H1 (cell line): Measurements from ENCODE around the gene IGFBP6. TPM values are rescaled to one million over a fixed set of nuclear protein-coding genes. Genes with fewer than 3 reads are reported as not detected.

ENCODE experiments used
- CTCF ChIA-PET: fragments of 300-600 bp; sonication (Branson Sonifier 250); formaldehyde crosslinking; loops from one replicate; lab custom pipeline; 2021; ENCODE audit not compliant: partially characterized antibody; lab: Charles Lee
- POLR2A ChIA-PET: fragments of 300-600 bp; sonication (Branson Sonifier 250); formaldehyde crosslinking; loops from one replicate; lab custom pipeline; 2021; ENCODE audit warnings: inconsistent platforms; ENCODE audit not compliant: partially characterized antibody; lab: Charles Lee
- DNase-seq, 2 experiments: peaks; one replicate each; pipeline versions ENCODE4 v3.0.0 to v3.0.0-alpha.2; 2010 to 2022; ENCODE audit warnings: low spot score in 2 of 2, low read depth in 1 of 2, mixed read lengths in 1 of 2
- FAIRE-seq: peaks from 2 replicates; lab custom pipeline; 2011; peaks lifted over from hg19 to GRCh38; lab: Jason Lieb, UNC
- H2AFZ ChIP-seq: 2 replicates; pipeline ENCODE4 v1.8.1; 2012; ENCODE audit warnings: low read length, inconsistent platforms
- H2AK5ac ChIP-seq: 2 replicates; pipeline ENCODE4 v1.6.1; 2013; ENCODE audit warnings: low read depth, low read length
- H2BK120ac ChIP-seq: replicated peaks from 2 replicates; pipeline ENCODE3; 2013; ENCODE audit warnings: low read depth, low read length, inconsistent platforms
- H2BK12ac ChIP-seq: 2 replicates; pipeline ENCODE4 v1.6.1; 2013; ENCODE audit warnings: low read depth, low read length
- H2BK15ac ChIP-seq: 2 replicates; pipeline ENCODE4 v1.6.1; 2013; ENCODE audit warnings: low read length
- H2BK20ac ChIP-seq: 2 replicates; pipeline ENCODE4 v1.6.1; 2013; ENCODE audit warnings: low read length
- H2BK5ac ChIP-seq: 2 replicates; pipeline ENCODE4 v1.6.1; 2013; ENCODE audit warnings: low read depth, low read length
- H3K14ac ChIP-seq: 2 replicates; pipeline ENCODE4 v1.6.1; 2013; ENCODE audit warnings: inconsistent platforms; ENCODE audit not compliant: insufficient read length
- H3K18ac ChIP-seq: 2 replicates; pipeline ENCODE4 v1.6.1; 2013; ENCODE audit warnings: low read length; ENCODE audit errors: extremely low read depth
- H3K23ac ChIP-seq: 2 replicates; pipeline ENCODE4 v1.6.1; 2013; ENCODE audit warnings: inconsistent platforms; ENCODE audit not compliant: insufficient read length
- H3K23me2 ChIP-seq: 2 replicates; pipeline ENCODE4 v1.6.1; 2013; ENCODE audit warnings: low read depth, low read length
- H3K27ac ChIP-seq: 2 replicates; pipeline ENCODE4 v1.6.1; 2011; ENCODE audit warnings: low read depth, low read length, inconsistent platforms
- H3K27me3 ChIP-seq, 4 experiments: replicated peaks in 1 of 4; 1 replicate in 1 of 4; 2 replicates in 3 of 4; pipeline versions ENCODE4 v1.6.1 to v1.8.1; 2011 to 2013; ENCODE audit warnings: low read length in 3 of 4, mild to moderate bottlenecking in 3 of 4, inconsistent platforms in 2 of 4, mixed read lengths in 2 of 4, moderate library complexity in 1 of 4; ENCODE audit not compliant: control insufficient read depth in 3 of 4, insufficient read depth in 3 of 4; ENCODE audit errors: extremely low read depth in 1 of 4
- H3K36me3 ChIP-seq, 4 experiments: 2 replicates each; pipeline versions ENCODE4 v1.6.1 to v1.8.1; 2011 to 2013; ENCODE audit warnings: mild to moderate bottlenecking in 4 of 4, low read length in 3 of 4, moderate library complexity in 2 of 4, control low read depth in 1 of 4, inconsistent platforms in 1 of 4; ENCODE audit not compliant: insufficient read depth in 4 of 4, control insufficient read depth in 2 of 4
- H3K4ac ChIP-seq: replicated peaks from 2 replicates; pipeline ENCODE3; 2013; ENCODE audit warnings: low read length, low read depth, mixed read lengths, inconsistent platforms; ENCODE audit not compliant: insufficient read length
- H3K4me1 ChIP-seq, 4 experiments: replicated peaks in 1 of 4; 1 replicate in 1 of 4; 2 replicates in 3 of 4; pipeline versions ENCODE4 v1.6.1 to v1.8.1; 2011 to 2013; ENCODE audit warnings: low read length in 3 of 4, inconsistent platforms in 2 of 4, mixed read lengths in 1 of 4; ENCODE audit not compliant: insufficient read depth in 4 of 4, control insufficient read depth in 3 of 4
- H3K4me2 ChIP-seq, 2 experiments: 2 replicates each; pipeline versions ENCODE4 v1.6.1 to v1.8.1; 2011 to 2013; ENCODE audit warnings: low read depth in 2 of 2, low read length in 2 of 2, control low read depth in 1 of 2, inconsistent platforms in 1 of 2, mild to moderate bottlenecking in 1 of 2; ENCODE audit not compliant: insufficient read depth in 1 of 2
- H3K4me3 ChIP-seq, 4 experiments: fragments of 200-600, 300-600 bp in 1 of 4; sonication (generic), shearing (Covaris generic), sonication (Bioruptor Twin) in 1 of 4; 2 replicates each; pipeline versions ENCODE4 v1.5.1 to v1.8.1; 2011 to 2016; ENCODE audit warnings: low read length in 4 of 4, low read depth in 3 of 4, control low read depth in 2 of 4, inconsistent platforms in 2 of 4, mild to moderate bottlenecking in 2 of 4, mixed read lengths in 1 of 4, moderate library complexity in 1 of 4; ENCODE audit not compliant: insufficient read depth in 2 of 4; ENCODE audit errors: extremely low read depth in 1 of 4
- H3K56ac ChIP-seq: replicated peaks from 2 replicates; pipeline ENCODE3; 2013; ENCODE audit warnings: low read depth, mild to moderate bottlenecking, mixed read lengths, low read length, inconsistent platforms; ENCODE audit not compliant: insufficient read length
- H3K79me1 ChIP-seq: 2 replicates; pipeline ENCODE4 v1.6.1; 2013; ENCODE audit warnings: low read depth, low read length, control low read depth
- H3K79me2 ChIP-seq, 2 experiments: 2 replicates each; pipeline versions ENCODE4 v1.6.1 to v1.8.1; 2012 to 2013; ENCODE audit warnings: low read length in 2 of 2, mild to moderate bottlenecking in 2 of 2, inconsistent platforms in 1 of 2; ENCODE audit not compliant: insufficient read depth in 2 of 2, control insufficient read depth in 1 of 2
- H3K9ac ChIP-seq, 4 experiments: replicated peaks in 1 of 4; 1 replicate in 1 of 4; 2 replicates in 3 of 4; pipeline versions ENCODE4 v1.6.1 to v1.8.1; 2011 to 2013; ENCODE audit warnings: low read depth in 3 of 4, low read length in 3 of 4, control low read depth in 2 of 4, mild to moderate bottlenecking in 2 of 4, moderate library complexity in 2 of 4, inconsistent platforms in 1 of 4; ENCODE audit errors: extremely low read depth in 1 of 4
- H3K9me3 ChIP-seq, 2 experiments: 2 replicates each; pipeline versions ENCODE4 v1.6.1 to v1.8.1; 2012 to 2013; ENCODE audit warnings: mild to moderate bottlenecking in 2 of 2, moderate library complexity in 2 of 2, control low read depth in 1 of 2, inconsistent platforms in 1 of 2, low read depth in 1 of 2, low read length in 1 of 2, mixed read lengths in 1 of 2; ENCODE audit not compliant: insufficient read depth in 2 of 2
- H4K20me1 ChIP-seq, 2 experiments: replicated peaks in 1 of 2; 2 replicates each; pipeline versions ENCODE3 to v1.8.1; 2011 to 2013; ENCODE audit warnings: inconsistent platforms in 2 of 2, low read length in 2 of 2, mild to moderate bottlenecking in 1 of 2; ENCODE audit not compliant: insufficient read depth in 2 of 2, control insufficient read depth in 1 of 2
- H4K5ac ChIP-seq: 2 replicates; pipeline ENCODE4 v1.6.1; 2013; ENCODE audit warnings: low read length, low read depth, mixed read lengths, inconsistent platforms; ENCODE audit not compliant: insufficient read length
- H4K8ac ChIP-seq: 2 replicates; pipeline ENCODE4 v1.8.0; 2013; ENCODE audit warnings: mild to moderate bottlenecking, moderate library complexity, low read length, inconsistent platforms; ENCODE audit not compliant: insufficient read depth; ENCODE audit errors: extremely low read depth
- H4K91ac ChIP-seq: replicated peaks from 2 replicates; pipeline ENCODE3; 2013; ENCODE audit warnings: low read length, mixed read lengths, inconsistent platforms; ENCODE audit not compliant: insufficient read length
- ATF2 ChIP-seq: IDR thresholded peaks from 2 replicates; pipeline ENCODE4 v1.6.1; 2012; ENCODE audit warnings: low read length, inconsistent platforms
- CTCF ChIP-seq, 3 experiments: IDR thresholded peaks; 1 replicate in 2 of 3; 2 replicates in 1 of 3; pipeline versions ENCODE4 v1.5.1 to v1.6.1; 2011; ENCODE audit warnings: low read length in 3 of 3, mild to moderate bottlenecking in 3 of 3, inconsistent platforms in 2 of 3, low read depth in 1 of 3, moderate library complexity in 1 of 3; ENCODE audit not compliant: insufficient read depth in 1 of 3; ENCODE audit errors: control extremely low read depth in 1 of 3
- E2F6 ChIP-seq: IDR thresholded peaks from 2 replicates; pipeline ENCODE4 v1.6.1; 2012; ENCODE audit warnings: inconsistent platforms
- RAD21 ChIP-seq, 2 experiments: IDR thresholded peaks in 1 of 2; conservative IDR thresholded peaks in 1 of 2; 2 replicates each; pipeline ENCODE4 v1.6.1; 2011; ENCODE audit warnings: low read depth in 2 of 2, low read length in 2 of 2, improper control_type of control experiment in 1 of 2, inconsistent platforms in 1 of 2, mild to moderate bottlenecking in 1 of 2, moderate library complexity in 1 of 2
- TAF7 ChIP-seq: optimal IDR thresholded peaks from 2 replicates; pipeline ENCODE3; 2011; ENCODE audit warnings: low read depth, mild to moderate bottlenecking, inconsistent platforms, low read length, moderate library complexity, borderline replicate concordance
- WGBS, 2 experiments: shearing (Covaris generic) in 1 of 2; methylation state at CpG; one replicate each; pipeline versions ENCODE4 v1.1.6 to v1.1.7; 2013 to 2015; ENCODE audit warnings: low lambda C conversion rate in 2 of 2, mixed read lengths in 2 of 2, inconsistent platforms in 1 of 2, low coverage in 1 of 2, missing lambda C conversion rate in 1 of 2; ENCODE audit not compliant: insufficient replicate concordance in 2 of 2, insufficient coverage in 1 of 2, insufficient read length in 1 of 2; ENCODE audit errors: extremely low coverage in 1 of 2, missing lambda C conversion rate in 1 of 2; 5-methylcytosine and 5-hydroxymethylcytosine counted together
- polyA plus RNA-seq, 7 experiments: library from polyadenylated mRNA; depleted of rRNA in 3 of 7; stranded (reverse) in 5 of 7; unstranded in 2 of 7; fragments of >200 nt in 5 of 7; fragments of 200-250 nt in 2 of 7; gene quantifications; 1 replicate in 5 of 7; 2 replicates in 1 of 7; 4 replicates in 1 of 7; pipeline versions ENCODE4 v1.2.1 to v1.2.3, GENCODE V29; 2011 to 2013; ENCODE audit warnings: missing spikeins in 2 of 7, mixed read lengths in 2 of 7
- total RNA-seq: library from RNA; stranded (reverse); fragmentation: NEBNext Ultra II Directional; extraction: Animal tissue kit (Norgen Biotek cat#: 25700); gene quantifications from 2 replicates; pipeline ENCODE4 v1.2.1, GENCODE V29; 2021

The IGFBP6 gene
- total and polyA plus RNA-seq, 2 of the 8 experiments (the other 6 are each of a cell fraction or from before 2014, with no cell fraction given) = 13.7 to 14.7 TPM

- Histone ChIP-seq H3K79me2 (no peaks in the 10 kb centered on the region), H3K27ac (no peak overlapping the region), H2BK20ac (no peak overlapping the region), H3K14ac (no peak overlapping the region), H4K91ac (no peak overlapping the region), H4K8ac (no peak overlapping the region), H3K9me3 (no peaks in the 10 kb centered on the region), H3K23me2 (no peaks in the 10 kb centered on the region), H3K79me1 (no peaks in the 10 kb centered on the region), H2BK15ac (no peak overlapping the region), H3K23ac (no peak overlapping the region), H4K5ac (no peak overlapping the region), H2BK120ac (no peak overlapping the region), H2AFZ (no peak overlapping the region), H3K4me1 (peaks cover 4 to 19% (median 5%) of the 10 kb centered on the region in 4 experiments), H3K56ac (no peak overlapping the region), H3K4ac (no peak overlapping the region), H4K20me1 (peaks cover 0 to 2% of the 10 kb centered on the region in 2 experiments), H3K4me3 (no peak overlapping the region), H3K27me3 (peaks cover 0 to 2% (median under 1%) of the 10 kb centered on the region in 4 experiments; a peak in 3 of 7 replicates), H3K36me3 (no peaks in the 10 kb centered on the region), H3K4me2 (no peak overlapping the region), H2BK5ac (no peak overlapping the region), H2AK5ac (no peak overlapping the region), H2BK12ac (no peak overlapping the region), H3K9ac (no peak overlapping the region), H3K18ac (no peak overlapping the region)
- ChIA-PET CTCF (interaction anchor here (0.5 to 22.4 kb wide), 22 partner anchors 15 to 1060 kb away, joined by 3 to 531 read pairs (median 4); partner anchors contain the start of genes CSAD, ESPL1, IGFBP6 and SOAT2), POLR2A (interaction anchor here (0.8 to 2.8 kb wide), 10 partner anchors 10 to 94 kb away, joined by 3 to 16 read pairs (median 4); partner anchors contain the start of genes IGFBP6, SPRYD3 and TNS2)
- WGBS, 2 experiments = 88% methylated on average over 9 of the region's 11 CpGs; no CpG with 5 or more reads in 1 of the 2 experiments
- DNase-seq (no peak), FAIRE-seq (no peak)
- no peak for TF ChIP-seq ATF2
- no peak for TF ChIP-seq CTCF (IDR thresholded peaks at IDR 0.05; ENCODE audit: control extremely low read depth in 1 of 3, insufficient read depth in 1 of 3, low read depth in 1 of 3, low read length in 3 of 3)
- no peak for TF ChIP-seq E2F6
- TF ChIP-seq RAD21 (IDR thresholded peaks at IDR 0.05 in 1 of 2, conservative IDR thresholded peaks at IDR 0.05 in 1 of 2; ENCODE audit: low read depth in 2 of 2, low read length in 2 of 2) = no peak
- no peak for TF ChIP-seq TAF7
Observed at GRCh38 chr12:53064613-53065436, 32.6 kb upstream of the IGFBP6 start.
